NOMO-1 treated with dmso at 0.1 percent for 144 hours (cell line): ENCODE measurements around the gene GPR50.

Experiments
- DNase-seq: peaks from one replicate; lab custom pipeline; 2025; ENCODE audit not compliant: unreplicated experiment; lab: John Stamatoyannopoulos, UW

GPR50 gene

DNA sequence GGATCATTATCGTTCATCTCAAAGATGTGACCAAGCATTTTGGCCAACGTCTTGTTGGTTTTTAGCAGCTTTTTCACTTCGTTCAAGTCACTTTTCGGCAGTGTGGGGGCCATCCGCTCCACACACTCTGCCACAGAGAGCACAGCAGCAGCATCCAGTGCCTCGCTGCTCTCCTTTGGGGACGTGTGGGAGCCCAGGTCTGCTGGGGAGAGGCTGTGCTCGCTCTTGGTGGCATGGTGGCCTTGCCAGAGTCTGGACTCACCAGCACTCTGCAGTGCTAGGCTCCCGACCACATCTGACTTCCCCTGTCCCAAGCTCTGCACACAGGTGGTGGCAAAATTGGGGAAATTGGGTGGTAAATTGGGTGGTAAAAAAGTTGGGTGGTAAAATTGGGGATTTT is 50.6 kb downstream of the GPR50 start:
- no peak for DNase-seq

DNA sequence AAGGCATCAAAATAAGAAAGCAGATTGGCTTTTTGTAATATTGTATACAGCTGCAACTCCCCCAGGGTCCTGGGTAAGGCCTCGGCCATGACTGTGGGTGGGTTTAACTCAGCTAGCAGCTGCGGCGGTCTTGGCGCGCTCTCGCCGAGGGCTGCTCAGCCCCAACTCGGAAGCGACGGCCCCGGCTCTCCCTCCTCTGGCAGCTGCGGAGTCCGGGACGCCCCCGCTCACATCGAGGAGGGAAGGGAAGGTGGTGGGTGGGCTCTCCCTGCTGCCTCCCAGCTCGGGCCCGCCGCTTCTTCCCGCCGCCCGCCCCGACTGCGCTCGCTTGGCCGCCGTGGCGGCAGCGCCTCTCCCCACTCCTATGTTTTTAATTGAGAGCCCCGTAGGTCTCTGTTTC is 51.2 kb downstream of the GPR50 start:
- DNase-seq: no peak

DNA sequence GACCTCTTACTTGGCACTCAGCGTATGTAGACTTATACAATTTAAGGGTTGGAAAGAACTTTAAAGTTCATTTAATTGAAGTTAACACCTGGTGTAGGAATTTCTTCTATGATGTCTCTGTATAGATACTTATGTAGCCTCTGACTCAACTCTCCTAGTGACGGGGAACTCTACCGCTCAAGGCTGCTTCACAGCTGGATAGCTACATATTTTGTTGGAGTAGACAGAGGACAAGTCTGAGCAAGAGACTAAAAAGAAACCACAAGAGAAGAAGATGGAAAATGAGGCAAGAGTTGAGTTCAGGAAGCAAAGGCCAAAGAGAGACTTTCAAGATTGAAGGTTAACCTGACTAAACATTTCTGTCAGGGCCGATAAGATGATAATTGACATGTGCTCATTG is 52.6 kb downstream of the GPR50 start:
- DNase-seq: no peak
